Trophoblast cell (in vitro differentiated cells and primary cell): ENCODE data around the gene MRPS34.

Source experiments
- DNase-seq, 2 donors: peaks; one replicate each; pipeline ENCODE4 v3.0.0-alpha.2; 2016
- H2AFZ ChIP-seq: 2 replicates; pipeline ENCODE4 v1.6.1; 2013; ENCODE audit warnings: low read length, moderate library complexity, mild to moderate bottlenecking; ENCODE audit not compliant: insufficient read depth, poor library complexity
- H2AK5ac ChIP-seq: 2 replicates; pipeline ENCODE4 v1.6.1; 2013; ENCODE audit warnings: mild to moderate bottlenecking, low read length
- H2BK120ac ChIP-seq: 2 replicates; pipeline ENCODE4 v1.6.1; 2013; ENCODE audit warnings: low read length, mild to moderate bottlenecking, moderate library complexity; ENCODE audit not compliant: insufficient read depth, poor library complexity
- H2BK12ac ChIP-seq: 2 replicates; pipeline ENCODE4 v1.6.1; 2013; ENCODE audit warnings: mild to moderate bottlenecking, low read length, moderate library complexity
- H2BK5ac ChIP-seq: 2 replicates; pipeline ENCODE4 v1.6.1; 2013; ENCODE audit warnings: low read length, low read depth, moderate library complexity, mild to moderate bottlenecking; ENCODE audit not compliant: poor library complexity
- H3K14ac ChIP-seq: 2 replicates; pipeline ENCODE4 v1.6.1; 2013; ENCODE audit warnings: mild to moderate bottlenecking, low read length
- H3K18ac ChIP-seq: 2 replicates; pipeline ENCODE4 v1.6.1; 2013; ENCODE audit warnings: mild to moderate bottlenecking, low read length
- H3K23ac ChIP-seq: 2 replicates; pipeline ENCODE4 v1.6.1; 2013; ENCODE audit warnings: low read length
- H3K27ac ChIP-seq: 2 replicates; pipeline ENCODE4 v1.5.1; 2013; ENCODE audit warnings: low read depth, mild to moderate bottlenecking, inconsistent platforms, low read length, moderate library complexity
- H3K27me3 ChIP-seq: 2 replicates; pipeline ENCODE4 v1.6.1; 2013; ENCODE audit warnings: inconsistent platforms, mild to moderate bottlenecking, low read length, moderate library complexity; ENCODE audit not compliant: insufficient read depth
- H3K36me3 ChIP-seq, 2 experiments: 1 replicate in 1 of 2; 2 replicates in 1 of 2; pipeline ENCODE4 v1.6.1; 2013; ENCODE audit warnings: low read length in 2 of 2, mild to moderate bottlenecking in 2 of 2, moderate library complexity in 1 of 2; ENCODE audit not compliant: insufficient read depth in 2 of 2, control insufficient read depth in 1 of 2
- H3K4ac ChIP-seq: 2 replicates; pipeline ENCODE4 v1.6.1; 2013; ENCODE audit warnings: low read depth, mild to moderate bottlenecking, low read length, moderate library complexity
- H3K4me1 ChIP-seq, 2 experiments: 1 replicate in 1 of 2; 2 replicates in 1 of 2; pipeline ENCODE4 v1.6.1; 2013; ENCODE audit warnings: low read length in 2 of 2, mild to moderate bottlenecking in 2 of 2, moderate library complexity in 1 of 2; ENCODE audit not compliant: insufficient read depth in 2 of 2, control insufficient read depth in 1 of 2
- H3K4me2 ChIP-seq: 2 replicates; pipeline ENCODE4 v1.6.1; 2013; ENCODE audit warnings: inconsistent platforms, mild to moderate bottlenecking, low read length, moderate library complexity
- H3K4me3 ChIP-seq: 2 replicates; pipeline ENCODE4 v1.5.1; 2013; ENCODE audit warnings: mild to moderate bottlenecking, low read depth, low read length, inconsistent platforms
- H3K79me1 ChIP-seq: one replicate; pipeline ENCODE4 v1.6.1; 2013; ENCODE audit warnings: low read length
- H3K79me2 ChIP-seq: 2 replicates; pipeline ENCODE4 v1.6.1; 2013; ENCODE audit warnings: low read length, mild to moderate bottlenecking; ENCODE audit not compliant: control insufficient read depth, insufficient read depth, poor library complexity
- H3K9ac ChIP-seq: 2 replicates; pipeline ENCODE4 v1.6.1; 2013; ENCODE audit warnings: mild to moderate bottlenecking, low read length
- H3K9me3 ChIP-seq: 2 replicates; pipeline ENCODE4 v1.6.1; 2013; ENCODE audit warnings: low read depth, mild to moderate bottlenecking, control low read depth, inconsistent platforms, low read length; ENCODE audit not compliant: insufficient read depth
- H4K12ac ChIP-seq: 2 replicates; pipeline ENCODE4 v1.6.1; 2013; ENCODE audit warnings: low read depth, mild to moderate bottlenecking, low read length, moderate library complexity
- H4K8ac ChIP-seq: 2 replicates; pipeline ENCODE4 v1.6.1; 2013; ENCODE audit warnings: low read depth, mild to moderate bottlenecking, low read length, moderate library complexity
- H4K91ac ChIP-seq: one replicate; pipeline ENCODE4 v1.6.1; 2013; ENCODE audit warnings: low read depth, mild to moderate bottlenecking, low read length, moderate library complexity
- WGBS: extraction: QIAGEN DNeasy Blood & Tissue Kit; methylation state at CpG from one replicate; pipeline ENCODE4 v1.1.7; 2013; ENCODE audit warnings: missing lambda C conversion rate; ENCODE audit not compliant: insufficient read length, insufficient coverage; ENCODE audit errors: extremely low coverage; 5-methylcytosine and 5-hydroxymethylcytosine counted together

Gene MRPS34

DNA sequence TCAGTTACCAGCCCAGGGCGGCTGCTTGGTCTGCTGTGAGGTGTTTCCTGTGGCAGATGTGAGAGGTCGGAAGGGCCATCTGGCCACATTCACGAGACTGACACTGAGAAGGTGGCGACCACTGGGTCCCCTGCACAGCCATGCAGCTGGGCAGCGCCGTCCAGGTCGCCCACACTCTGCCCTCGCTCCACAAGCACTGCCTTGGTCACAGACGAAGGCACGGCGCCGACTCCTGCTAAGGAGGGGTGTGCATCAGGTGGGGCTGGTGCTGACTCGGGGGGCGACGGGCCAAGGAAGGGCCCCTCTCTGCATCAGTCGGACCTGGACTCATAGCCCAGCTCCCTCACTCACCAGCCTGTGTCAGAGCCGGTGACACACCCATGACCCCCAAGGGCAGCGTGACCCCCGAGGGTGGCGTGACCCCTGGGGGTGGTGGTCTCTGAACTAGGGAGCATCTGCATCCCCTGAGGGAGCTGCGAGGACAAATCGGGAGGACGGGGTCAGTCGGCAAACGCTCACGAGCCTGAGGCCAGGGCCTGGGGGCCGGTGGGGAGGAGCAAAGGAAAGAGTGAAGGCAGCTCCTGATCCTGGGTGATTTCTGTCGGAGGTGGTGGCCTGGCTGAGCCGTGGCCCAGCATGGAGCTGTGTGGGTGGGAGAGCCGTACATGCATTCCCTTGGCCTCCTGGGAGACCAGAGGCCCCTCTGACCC lies 32.0 kb downstream of the MRPS34 start:
- Histone ChIP-seq H2BK12ac (no peak overlapping the region), H2BK120ac (no peak overlapping the region), H4K12ac (no peak overlapping the region), H3K23ac (no peak overlapping the region), H3K4ac (no peak overlapping the region), H3K27ac (no peak overlapping the region), H3K4me1 (peaks cover 13 to 20% of the 10 kb centered on the region in 2 experiments), H3K4me2 (no peak overlapping the region), H3K79me1 (peaks cover 8% of the 10 kb centered on the region), H2AK5ac (no peak overlapping the region), H2AFZ (no peak overlapping the region), H3K4me3 (peak overlapping the region; percentile 1), H3K9me3 (peaks cover 48% of the 10 kb centered on the region), H4K91ac (no peak overlapping the region), H3K9ac (no peak overlapping the region), H3K36me3 (peaks cover 16 to 20% of the 10 kb centered on the region in 2 experiments), H3K14ac (no peak overlapping the region), H3K79me2 (peaks cover 6% of the 10 kb centered on the region), H3K18ac (no peak overlapping the region), H3K27me3 (no peaks in the 10 kb centered on the region), H2BK5ac (no peak overlapping the region), H4K8ac (no peak overlapping the region)
- WGBS = no CpG with 5 or more reads among the region's 30 CpGs
- DNase-seq = no peak

DNA sequence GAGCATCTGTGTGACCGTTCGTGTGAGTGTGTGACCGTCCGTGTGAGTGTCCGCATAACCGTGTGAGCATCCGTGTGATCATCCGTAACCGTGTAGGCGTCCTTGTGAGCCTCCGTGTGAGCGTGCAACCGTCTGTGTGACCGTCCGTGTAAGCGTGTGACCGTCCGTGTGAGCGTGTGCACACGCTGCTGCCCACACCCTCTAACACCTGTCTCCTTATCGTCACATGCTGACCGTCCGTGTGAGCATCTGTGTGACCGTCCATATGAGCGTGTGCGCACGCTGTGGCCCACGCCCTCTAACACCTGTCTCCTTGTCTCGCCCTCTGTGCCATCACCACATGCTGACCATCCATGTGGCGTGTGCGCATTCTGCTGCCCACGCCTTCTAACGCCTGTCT lies 32.7 kb downstream of the MRPS34 start:
- Histone ChIP-seq H2BK12ac (no peak overlapping the region), H2AK5ac (no peak overlapping the region), H4K91ac (no peak overlapping the region), H3K27ac (no peak overlapping the region), H2BK5ac (no peak overlapping the region), H3K4me1 (peaks cover 7 to 13% of the 10 kb centered on the region in 2 experiments), H4K12ac (no peak overlapping the region), H2AFZ (no peak overlapping the region), H3K27me3 (no peaks in the 10 kb centered on the region), H3K4me2 (no peak overlapping the region), H3K9me3 (peaks cover 55% of the 10 kb centered on the region), H2BK120ac (no peak overlapping the region), H4K8ac (no peak overlapping the region), H3K79me2 (peaks cover 3% of the 10 kb centered on the region), H3K23ac (no peak overlapping the region), H3K14ac (no peak overlapping the region), H3K18ac (no peak overlapping the region), H3K79me1 (peaks cover 4% of the 10 kb centered on the region), H3K36me3 (peaks cover 20% of the 10 kb centered on the region in 2 experiments), H3K4ac (no peak overlapping the region), H3K4me3 (peak overlapping the region; percentile 42), H3K9ac (no peak overlapping the region)
- no peak for DNase-seq
- WGBS = no CpG with 5 or more reads among the region's 33 CpGs

DNA sequence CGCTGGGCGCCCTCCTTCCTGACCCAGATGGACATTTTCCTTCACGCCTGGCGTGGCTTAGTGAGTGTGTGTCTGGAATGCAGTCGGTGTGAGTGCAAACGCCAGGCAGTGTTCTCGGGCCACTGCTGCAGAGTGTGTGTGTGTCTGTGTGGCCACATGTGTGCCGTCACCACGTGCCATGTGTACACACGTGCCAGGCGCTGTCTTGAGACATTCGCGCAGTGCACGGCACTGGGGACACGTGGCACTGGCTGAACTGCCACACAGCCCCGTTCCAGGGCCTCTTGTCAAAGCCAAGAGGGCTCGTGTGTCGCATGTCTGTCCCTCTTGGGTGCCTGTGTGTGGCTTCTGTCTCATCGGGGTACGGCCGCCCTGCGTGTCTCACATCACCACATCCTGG lies 38.1 kb downstream of the MRPS34 start:
- H3K27me3 ChIP-seq = no peaks in the 10 kb centered on the region
- no peak overlapping the region for H3K4me2 ChIP-seq
- WGBS = no CpG with 5 or more reads among the region's 22 CpGs

DNA sequence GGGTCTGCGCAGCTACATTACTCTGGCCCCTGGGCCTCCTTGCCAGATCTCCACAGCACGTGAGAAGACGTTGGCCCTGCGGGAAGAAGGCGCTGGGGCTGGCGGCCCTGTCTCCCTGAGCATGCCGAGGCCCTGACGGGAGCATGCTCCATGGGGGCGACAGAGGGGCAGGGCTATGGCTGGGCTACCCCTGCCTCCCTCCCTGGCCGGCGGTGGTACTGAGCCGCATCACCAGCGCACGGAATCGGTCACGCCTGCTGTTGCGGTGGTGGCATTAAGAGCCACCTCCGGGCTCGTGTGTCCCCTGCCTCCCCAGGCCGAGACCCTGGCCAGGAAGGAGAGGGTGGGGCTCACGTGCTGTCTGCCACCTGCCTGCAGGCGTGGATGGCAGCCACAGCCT lies 38.8 kb downstream of the MRPS34 start:
- no peaks in the 10 kb centered on the region for H3K79me1 ChIP-seq
- no peak overlapping the region for H3K23ac ChIP-seq
- no peak overlapping the region for H3K4me3 ChIP-seq
- no peak overlapping the region for H2BK5ac ChIP-seq
- peaks cover 39 to 45% of the 10 kb centered on the region in 2 experiments for H3K36me3 ChIP-seq
- no peak overlapping the region for H4K8ac ChIP-seq
- H3K9me3 ChIP-seq = peaks cover 44% of the 10 kb centered on the region
- H2BK12ac ChIP-seq = no peak overlapping the region
- H3K4ac ChIP-seq = no peak overlapping the region
- no peak overlapping the region for H3K4me2 ChIP-seq
- H4K12ac ChIP-seq = no peak overlapping the region
- H3K18ac ChIP-seq = no peak overlapping the region
- H2AFZ ChIP-seq = no peak overlapping the region
- no peak overlapping the region for H3K9ac ChIP-seq
- H3K27ac ChIP-seq = no peak overlapping the region
- no peak overlapping the region for H2AK5ac ChIP-seq
- H3K14ac ChIP-seq = no peak overlapping the region
- no peaks in the 10 kb centered on the region for H3K27me3 ChIP-seq
- WGBS = no CpG with 5 or more reads among the region's 22 CpGs
- H3K4me1 ChIP-seq = no peaks in the 10 kb centered on the region
- H3K79me2 ChIP-seq = no peaks in the 10 kb centered on the region
- no peak overlapping the region for H4K91ac ChIP-seq
- no peak for DNase-seq
- no peak overlapping the region for H2BK120ac ChIP-seq

More for the DNA sequence above, 38.1 kb downstream of the MRPS34 start:
- no peak overlapping the region for H2AK5ac ChIP-seq
- H3K36me3 ChIP-seq = peaks cover 34 to 38% of the 10 kb centered on the region in 2 experiments
- H4K91ac ChIP-seq = no peak overlapping the region
- H3K14ac ChIP-seq = no peak overlapping the region
- H3K79me1 ChIP-seq = no peaks in the 10 kb centered on the region
- no peak for DNase-seq
- no peak overlapping the region for H3K4me3 ChIP-seq
- H3K9ac ChIP-seq = no peak overlapping the region
- peaks cover 51% of the 10 kb centered on the region for H3K9me3 ChIP-seq
- no peak overlapping the region for H2BK12ac ChIP-seq
- H3K27ac ChIP-seq = no peak overlapping the region
- H4K12ac ChIP-seq = no peak overlapping the region
- no peak overlapping the region for H2BK120ac ChIP-seq
- no peak overlapping the region for H3K23ac ChIP-seq
- no peak overlapping the region for H3K4ac ChIP-seq
- H3K4me1 ChIP-seq = no peaks in the 10 kb centered on the region
- H2AFZ ChIP-seq = no peak overlapping the region
- H2BK5ac ChIP-seq = no peak overlapping the region
- no peak overlapping the region for H3K18ac ChIP-seq
- H4K8ac ChIP-seq = no peak overlapping the region
- no peaks in the 10 kb centered on the region for H3K79me2 ChIP-seq
